GM18858 (cell line): ENCODE results near the gene HPD.
"Not testable (repeated sequence)": the region's sequence is repeated elsewhere in the genome, so short reads cannot be mapped to it uniquely, and the experiment has no call there.

Experiments
- ATAC-seq: cut with Tn5 transposase; IDR thresholded peaks from one replicate; pipeline ENCODE4 v1.9.1; 2021; ENCODE audit not compliant: unreplicated experiment

HPD gene

DNA sequence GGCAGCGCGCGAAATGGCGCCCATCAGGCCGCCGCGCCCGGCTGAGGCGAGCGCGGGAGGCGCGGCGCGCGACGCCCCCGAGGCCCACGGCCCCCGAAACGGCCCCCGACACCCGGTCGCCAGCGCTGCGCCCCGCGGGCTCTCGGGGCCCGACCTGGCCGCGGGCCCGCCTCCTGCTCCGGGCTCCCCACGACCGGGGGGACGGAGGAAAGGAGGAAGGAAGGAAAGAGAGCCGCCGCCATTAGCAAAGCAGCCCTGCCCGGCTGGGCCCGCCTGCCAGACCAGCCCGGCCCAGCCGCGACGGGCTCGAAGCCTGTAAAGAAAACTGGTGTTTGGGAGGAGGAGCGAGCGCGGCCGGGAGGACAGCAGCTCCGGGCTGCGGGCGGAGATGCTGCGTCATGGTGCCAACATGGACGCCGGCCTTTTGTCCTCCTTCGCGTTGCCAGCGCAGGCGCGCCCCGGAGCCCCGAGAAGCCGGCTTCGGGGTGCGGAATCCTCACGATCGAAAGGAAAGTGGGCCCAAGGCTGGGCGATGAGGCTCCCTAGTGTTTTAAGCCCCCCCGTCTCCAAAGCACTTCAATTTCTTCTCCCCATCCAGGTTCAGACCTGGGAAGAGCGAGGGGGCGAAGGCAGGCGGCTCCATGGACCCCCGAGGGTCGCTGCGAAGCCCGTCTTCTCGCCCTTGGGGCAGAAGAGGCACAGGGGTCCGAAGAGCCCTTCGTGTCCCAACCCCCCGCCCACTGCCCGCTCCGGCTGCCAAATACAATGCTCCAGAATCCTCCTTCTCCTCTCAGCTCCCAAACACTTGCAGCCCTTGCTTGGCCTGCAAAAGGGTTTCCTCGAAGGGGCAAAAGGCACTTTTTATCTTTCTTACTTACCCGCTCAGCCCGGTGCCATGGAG is 57.7 kb downstream of the HPD start:
- ATAC-seq, result no peak

DNA sequence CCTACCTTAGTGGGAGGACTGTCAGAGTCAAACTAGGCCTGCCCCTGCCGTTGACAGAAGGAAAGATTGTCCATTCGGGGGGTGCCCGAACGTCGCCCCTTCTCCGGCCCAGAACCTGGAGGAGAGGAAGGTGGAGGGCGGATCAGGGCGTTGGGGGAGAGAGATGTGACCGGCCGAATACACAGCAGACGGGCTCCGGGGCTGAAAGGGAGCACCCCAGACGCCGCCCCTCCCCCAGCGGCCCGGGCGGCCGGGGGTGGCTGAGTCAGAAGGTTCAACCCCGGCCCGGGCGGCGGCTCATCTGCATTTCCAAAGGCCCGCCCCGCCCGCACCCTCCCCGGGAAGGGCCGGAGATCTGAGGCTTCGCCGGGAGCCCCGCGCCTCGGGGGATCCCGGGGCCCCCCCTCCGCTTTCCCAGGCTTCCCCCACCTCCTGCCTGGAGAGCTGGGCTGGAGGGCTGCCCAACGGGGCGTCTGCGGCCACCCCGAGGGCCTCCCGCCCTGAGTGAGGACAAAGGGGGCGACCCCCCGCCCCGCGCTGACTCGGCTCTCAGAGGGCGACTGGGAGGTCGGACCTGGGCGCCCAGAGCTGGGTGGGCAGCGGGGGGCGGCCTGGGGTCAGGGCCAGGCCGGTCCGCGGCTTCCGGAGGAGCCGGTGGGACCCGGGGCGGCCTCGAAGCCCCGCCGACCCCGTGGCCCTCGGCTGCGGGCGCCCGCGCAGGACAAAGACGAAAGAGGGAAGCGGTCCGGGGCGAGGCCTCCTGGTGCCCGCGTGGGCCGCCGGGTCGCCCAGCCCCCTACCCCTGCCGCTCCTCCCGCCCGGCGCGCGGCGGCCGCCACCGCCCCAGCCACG is 58.6 kb downstream of the HPD start:
- no peak for ATAC-seq

DNA sequence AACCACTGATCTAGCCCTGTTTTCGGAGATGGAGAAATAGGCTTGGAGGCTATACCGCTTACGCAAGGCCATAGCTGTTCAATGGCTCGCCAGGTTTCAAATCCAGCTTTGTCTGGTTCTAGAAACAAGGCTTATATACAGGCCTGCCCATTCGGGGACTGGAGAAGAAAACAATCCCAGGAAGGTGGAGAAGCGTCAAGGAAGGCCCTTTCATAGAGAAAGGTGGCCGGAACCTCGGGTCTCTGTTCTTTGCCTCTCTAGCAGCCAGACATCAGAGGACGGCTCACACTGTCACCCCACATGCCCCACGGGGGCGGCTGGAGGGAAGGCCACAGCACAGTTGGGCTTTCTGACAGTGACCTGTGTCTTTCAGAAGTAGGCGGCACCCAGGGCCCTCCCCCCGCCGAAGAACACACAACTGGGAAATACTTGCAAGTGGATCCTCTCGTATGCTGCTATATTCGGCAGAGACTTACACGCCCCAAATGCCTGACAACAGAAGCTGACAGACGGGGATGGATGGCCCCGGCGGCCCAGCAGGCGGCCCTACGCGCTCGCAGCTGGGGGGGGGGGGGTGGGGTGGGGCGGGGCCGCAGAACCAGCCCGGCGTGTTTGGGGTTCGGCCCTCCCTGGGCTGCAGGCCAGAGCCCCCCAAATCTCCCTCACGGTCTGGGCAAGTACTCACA is 59.4 kb downstream of the HPD start:
- ATAC-seq, result no peak

DNA sequence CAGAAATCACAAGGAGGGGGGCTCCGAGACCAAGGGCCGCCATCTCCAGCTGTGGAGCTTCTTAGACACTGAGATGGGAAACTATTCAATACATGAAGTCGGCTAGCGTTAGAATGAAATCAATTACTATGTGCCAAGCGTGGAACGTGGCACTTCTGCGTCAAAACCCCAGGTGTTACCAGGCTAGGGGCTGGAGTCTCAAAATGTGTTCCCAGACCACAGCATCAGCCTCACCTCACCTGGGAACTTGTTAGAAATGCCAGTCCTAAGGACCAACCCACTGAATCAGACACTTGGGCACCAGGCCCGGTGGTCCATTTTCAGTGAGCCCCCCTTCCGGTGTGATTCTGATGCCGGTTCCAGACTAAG is 59.9 kb downstream of the HPD start:
- no peak for ATAC-seq

DNA sequence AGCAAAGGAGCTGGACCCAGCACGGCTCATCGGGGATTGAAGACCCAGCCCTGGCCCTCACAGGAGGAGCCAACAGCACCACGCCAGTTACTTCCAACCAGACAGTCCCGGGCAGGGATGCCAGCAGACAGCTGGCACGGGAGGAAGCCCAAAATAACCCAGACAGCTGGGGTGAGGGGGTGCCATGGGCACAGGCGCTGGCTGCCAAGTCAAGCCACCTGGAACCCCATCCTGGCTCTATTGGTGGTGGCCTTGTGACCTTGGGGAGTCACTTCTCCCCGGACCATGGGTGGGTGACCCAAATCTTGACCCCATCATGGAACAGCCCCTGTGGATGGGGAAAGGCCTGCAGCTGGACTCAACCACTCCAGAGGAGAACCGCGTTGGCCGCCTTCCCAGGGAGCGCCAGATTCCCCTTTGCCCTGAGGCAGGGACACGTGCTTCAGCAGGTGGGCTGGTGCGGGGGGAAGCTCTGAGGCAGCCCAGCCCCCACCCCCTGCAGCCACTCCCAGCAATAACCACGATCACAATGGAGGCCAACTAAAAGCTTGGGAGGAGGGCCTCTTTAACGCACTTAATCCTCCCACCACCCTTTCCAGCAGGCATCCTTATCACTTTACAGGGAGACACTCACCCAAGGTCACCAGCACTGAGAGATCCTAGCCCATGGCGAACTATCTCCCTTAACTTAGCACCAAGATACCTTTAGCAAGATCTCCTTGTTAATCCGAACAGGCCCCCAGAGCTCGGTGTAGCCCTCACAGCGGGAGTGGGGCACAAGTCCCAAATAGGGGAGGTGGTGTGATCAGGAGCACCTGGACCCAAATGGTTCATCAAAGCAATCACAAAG is 60.5 kb downstream of the HPD start:
- ATAC-seq, result no peak

DNA sequence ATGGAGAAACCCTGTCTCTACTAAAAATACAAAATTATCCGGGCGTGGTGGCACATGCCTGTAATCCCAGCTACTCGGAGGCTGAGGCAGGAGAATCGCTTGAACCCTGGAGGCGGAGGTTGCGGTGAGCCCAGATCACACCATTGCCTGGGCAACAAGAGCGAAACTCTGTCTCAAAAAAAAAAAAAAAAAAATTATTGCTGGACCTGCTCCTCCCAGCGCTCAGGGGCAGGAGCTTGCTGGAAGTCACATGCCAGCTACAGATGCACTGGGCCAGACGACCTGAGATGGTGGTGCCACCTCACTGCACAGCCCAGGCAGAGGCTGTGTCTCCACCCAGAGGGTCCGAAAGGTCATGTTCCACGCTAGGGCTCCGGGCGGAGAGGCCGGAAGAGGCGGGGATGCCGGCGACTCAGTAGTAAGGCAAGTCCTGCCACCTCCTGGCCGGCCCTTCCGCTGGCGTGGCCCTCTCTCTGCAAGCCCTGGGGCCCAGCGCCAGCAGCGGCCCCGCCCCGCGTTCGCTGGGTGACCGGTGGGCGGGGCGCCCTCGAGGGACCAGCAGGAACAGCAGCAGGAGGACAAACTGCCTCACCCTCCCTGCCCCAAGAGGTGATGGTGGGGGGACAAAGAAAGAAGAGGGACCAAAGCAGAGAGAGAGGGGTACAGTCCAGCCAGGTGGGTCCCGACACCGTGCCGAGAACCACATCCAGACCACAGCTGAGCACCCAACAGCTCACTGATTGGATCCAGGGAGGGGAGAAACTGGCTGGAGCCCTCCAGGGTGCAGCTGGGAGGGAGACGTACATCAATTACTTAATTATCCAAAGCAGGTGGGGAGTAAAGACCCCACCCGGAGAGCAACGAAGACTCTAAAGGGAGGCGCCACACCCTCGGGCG is 61.6 kb downstream of the HPD start:
- ATAC-seq, result no peak

DNA sequence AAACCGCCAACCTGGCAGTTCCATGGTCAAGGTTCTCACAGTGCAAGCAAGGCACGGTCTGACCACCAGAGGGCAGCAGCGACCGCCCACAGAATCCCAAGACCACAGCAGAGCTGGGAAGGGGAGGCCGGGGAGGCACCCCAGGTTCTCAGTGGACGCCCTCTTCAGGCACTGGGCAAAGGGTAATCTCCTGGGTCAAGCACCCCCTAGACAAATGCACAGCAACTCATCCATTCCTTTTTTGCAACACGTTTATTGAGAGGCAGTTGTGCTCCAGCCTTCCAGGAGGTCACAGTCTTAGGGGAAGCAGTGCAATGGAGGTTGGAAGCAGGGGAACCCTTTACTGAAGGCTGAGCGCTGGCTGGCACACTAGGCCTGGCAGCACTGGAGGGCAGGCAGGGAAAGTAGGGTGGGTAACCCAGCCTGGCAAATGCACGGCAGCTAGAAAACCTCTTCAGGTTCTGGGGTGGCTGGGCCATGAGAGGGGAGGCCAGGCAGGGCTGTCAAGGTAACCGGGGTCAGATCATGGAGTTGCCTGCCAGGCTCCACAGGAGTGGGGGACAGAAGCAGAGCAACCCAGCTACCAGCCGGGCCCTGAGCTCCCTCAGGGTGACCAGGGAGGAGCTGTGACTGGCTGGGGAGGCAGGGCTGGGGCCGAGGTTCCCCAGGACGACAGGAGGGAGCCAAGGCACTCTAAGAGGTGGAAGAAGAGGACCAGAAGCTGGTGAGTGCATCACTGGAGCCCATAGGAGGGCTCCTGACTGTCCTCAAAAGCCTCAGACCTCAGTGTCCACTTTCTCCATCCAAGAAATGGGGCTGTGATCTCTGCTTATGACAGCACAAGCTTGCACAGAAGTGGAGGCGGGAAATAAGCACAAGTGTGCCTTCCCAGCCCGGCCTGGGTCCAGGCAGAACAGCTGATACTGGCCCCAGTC is 63.4 kb downstream of the HPD start:
- ATAC-seq, result no peak

DNA sequence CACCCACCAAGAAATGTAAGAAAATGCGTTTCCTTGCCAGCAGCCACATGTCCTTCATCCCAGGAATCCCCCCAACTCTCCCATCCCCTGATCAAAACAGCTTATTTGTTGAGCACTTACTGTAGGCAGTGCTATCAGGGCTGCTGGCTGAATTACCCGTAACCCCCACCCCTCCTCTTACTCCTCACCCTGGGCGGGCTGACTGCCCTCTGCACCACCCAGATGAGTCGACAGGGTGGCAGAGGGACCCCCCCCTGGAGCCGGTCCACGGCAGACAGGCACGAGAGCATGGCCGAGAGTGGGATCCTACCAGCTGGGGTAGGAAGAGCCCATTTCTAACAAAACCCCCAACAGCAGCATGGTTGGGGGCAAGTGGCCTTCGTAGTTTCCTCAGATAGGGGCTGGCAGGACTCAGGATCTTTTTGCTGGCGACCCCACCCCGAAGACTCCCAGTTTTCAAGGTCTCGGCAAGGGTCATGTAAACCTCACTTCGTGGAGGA is 64.1 kb downstream of the HPD start:
- ATAC-seq, result no peak

DNA sequence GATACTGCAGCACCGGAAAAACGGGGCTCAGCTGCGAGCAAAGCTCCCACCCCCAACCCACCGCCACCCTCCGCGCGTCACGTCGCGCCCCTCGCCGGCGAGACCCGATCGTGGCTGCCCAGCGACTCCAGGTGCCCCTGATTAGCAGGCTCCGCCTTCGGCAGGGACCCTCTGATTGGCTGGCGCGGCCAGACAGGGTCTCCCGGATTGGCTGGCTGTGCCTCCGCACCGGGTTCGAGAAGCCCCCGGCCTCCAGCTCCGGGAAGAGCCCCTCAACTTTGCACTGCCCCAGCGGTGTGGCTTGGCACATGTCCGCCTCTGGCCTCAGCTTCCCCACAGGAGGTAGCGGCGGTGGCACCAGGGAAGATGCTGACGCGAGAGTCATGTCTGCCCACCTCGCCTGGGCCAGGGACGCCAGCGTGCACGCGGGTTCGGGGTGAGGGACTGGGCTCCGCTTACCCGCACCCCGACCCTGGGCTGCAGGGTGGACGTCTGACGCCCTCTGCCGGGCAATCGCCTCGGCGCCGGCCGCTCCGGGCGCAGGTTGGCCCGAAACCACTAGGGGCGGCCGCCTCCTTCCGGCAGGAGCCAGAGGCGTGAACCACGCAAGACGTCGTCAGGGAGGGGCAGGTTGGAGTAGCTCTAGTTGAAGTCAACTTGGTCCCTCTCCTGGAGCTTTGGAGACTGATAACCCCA is 64.7 kb downstream of the HPD start:
- ATAC-seq, result peak; percentile 36

DNA sequence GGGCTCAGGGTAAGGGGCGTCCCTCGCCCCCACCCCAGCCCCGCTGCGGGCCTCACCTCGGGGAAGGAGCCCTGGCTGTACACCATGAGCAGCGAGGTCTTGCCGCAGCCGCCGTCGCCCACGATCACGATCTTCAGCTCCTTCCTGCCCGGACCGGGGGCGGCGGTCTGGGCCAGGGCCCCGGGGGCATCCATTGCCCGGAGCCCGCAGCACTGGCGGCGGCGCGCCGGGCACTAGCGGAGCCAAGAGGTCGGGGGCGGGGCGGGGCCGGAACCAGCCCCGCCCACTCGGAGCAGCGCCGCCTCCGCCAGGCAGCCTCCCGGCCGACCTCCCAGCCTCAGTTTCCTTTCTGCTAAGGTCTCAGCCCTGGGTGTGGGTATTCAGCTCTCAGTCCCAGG is 65.2 kb downstream of the HPD start, which contains the start of gene RHOF:
Gene RHOF (minus strand): TSS at position 249 of the 398 bp plus-strand sequence. CDS start 55 bp downstream, at position 194.
- peak; percentile 4 for ATAC-seq

DNA sequence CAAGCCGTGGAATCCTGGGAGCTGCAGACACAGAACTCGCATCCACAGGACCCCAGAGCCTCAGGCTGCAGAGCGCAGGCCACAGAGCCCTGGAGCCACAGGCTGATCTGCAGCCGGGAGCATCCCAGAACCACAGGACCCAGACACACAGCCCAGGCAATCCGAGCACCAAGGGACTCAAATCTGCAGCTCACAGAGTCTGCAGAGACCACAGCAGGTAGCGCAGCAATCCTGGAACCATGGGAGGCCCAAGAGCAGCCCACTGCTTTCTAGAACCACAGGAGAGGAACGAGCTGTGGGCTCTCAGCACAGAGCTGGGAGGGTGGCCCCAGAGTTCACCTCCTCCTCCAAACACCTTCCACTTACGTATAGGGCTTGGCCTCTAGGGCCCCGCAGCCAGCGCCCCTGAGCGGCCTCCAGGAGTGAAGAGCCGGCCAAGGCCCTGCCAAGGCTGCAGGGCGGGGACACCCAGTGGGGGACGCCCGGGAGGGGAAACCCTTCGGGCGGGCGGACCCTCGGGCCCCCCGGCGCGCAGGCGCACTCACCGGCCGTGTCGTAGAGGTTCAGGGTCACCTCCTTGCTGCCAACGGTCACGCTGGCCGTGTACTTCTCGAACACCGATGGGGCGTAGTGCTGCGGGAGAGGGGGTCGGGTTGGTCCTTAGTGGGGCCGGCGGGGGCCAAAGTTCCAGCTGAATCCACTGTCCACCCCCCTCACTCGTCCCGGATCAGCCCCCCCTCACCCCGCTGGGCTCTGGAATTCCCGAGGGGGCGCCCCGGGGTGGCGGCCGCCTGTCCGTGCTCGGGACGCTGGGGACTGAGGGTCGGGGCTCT is 65.8 kb downstream of the HPD start:
- ATAC-seq, result no peak

DNA sequence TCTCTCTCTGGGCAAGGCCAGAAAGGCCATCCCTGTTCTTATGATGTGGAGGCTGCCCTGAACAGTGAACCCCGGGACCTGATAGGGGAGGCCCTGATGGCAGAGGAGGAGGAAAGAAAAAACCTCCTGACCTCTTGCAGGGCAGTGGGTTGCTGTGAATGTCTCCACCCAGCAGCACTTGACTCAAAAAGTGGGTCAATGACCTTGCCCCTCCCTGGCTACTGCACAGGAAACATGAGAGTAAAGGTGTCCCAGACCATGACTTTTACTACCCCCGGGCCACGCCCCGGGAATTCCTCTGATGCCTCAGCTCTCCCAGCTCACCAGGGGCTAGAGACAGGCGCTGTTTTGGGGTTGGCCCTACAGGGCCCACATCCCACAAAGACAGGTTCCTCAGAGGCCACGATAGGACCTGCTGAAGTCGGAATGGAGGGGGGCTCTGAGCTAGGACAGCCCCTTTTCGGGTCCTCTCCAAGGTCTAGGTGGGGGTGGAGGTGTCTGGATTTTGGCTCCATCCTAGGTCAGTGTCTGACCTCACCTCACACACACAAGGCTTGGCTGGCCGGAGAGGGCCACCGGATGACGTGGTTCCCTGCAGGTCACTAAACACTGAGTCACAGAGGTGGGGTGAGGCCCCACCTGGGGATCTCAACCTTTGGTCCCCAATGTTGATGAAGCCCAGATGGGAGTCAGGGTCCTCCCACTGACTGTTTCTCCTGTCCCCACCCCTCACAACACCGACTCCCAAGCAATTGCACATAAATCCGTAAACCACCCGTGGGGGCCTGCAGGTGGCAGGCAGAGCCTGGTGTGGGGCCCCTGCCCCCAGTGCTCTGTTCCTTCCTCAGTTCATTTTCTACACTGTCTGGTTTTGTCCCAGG is 66.7 kb downstream of the HPD start:
- ATAC-seq, result no peak

DNA sequence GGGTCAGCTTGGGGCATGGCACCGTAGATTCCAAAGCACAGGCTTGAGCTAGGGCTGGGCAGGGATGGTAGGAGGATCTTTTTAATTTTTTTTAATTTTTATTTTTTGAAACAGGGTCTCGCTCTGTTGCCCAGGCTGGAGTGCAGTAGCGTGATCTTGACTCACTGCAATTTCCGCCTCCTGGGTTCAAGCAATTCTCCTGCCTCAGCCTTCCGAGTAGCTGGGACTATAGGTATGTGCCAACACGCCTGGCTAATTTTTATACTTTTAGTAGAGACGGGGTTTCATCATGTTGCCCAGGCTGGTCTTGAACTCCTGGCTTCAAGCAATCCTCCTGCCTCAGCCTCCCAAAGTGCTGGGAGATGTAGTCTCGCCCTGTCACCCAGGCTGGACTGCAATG is 67.9 kb downstream of the HPD start:
- ATAC-seq, result not testable (repeated sequence)

DNA sequence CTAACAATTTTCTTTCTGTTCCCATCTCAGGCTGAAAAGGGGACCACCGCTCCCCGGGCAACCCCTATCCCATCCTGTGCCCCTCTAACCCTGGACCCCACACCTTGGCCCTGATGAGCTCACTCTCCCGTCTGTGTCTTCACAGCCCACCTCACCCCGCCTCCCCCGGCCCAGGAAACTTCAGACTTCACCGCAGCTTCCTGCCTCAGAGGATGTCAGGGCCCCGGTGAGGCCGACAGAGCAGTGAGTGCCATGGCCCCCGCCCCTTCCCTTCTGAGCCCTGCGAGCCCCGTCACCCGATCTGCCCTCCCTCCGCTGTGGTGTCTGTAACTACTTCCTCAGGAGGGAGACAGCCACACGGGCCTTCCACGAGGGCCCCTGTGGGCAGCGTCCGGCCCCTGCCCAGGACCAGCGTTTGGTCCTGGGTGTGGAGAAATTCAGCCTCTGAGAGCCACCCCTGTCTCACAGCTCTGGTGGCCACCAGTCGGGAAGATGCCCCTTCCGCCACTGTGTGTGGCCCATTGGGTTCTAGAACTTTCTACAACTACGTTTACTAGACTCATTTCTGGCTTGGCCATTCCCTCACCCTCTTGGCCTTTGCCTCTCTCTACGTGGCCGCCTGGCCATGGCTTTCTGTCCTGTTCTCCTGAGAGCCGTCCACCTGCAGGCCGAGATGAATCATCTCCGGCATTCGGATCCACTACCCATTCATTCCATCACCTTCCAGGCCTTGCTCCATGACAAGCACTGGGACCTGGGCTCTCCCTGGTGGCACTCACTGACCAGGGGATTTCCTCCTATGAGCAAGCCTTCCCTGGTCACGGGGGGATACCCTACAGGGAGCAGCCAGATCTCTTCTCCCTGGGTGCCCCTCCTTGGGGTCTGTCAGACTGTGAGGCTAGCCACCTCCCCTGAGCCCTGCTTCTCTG is 68.6 kb downstream of the HPD start:
- peak; percentile 21 for ATAC-seq
